HL-60 (cell line): ENCODE results near the gene RAB15.
"Not testable (repeated sequence)": the region's sequence is repeated elsewhere in the genome, so short reads cannot be mapped to it uniquely, and the experiment has no call there.

ENCODE experiments used
- DNase-seq, 2 experiments: peaks; one replicate each; pipeline ENCODE4 v3.0.0-alpha.2; 2010 to 2020; ENCODE audit warnings: low read depth in 1 of 2, low spot score in 1 of 2
- H3K27ac ChIP-seq: fragments of 250-450 bp; sonication (Bioruptor Pico); replicated peaks from 2 replicates; pipeline ENCODE4 v1.5.1; 2020; ENCODE audit warnings: mild to moderate bottlenecking, moderate library complexity
- H3K27me3 ChIP-seq: fragments of 250-450 bp; sonication (Bioruptor Pico); 2 replicates; pipeline ENCODE4 v1.5.1; 2021; ENCODE audit warnings: mild to moderate bottlenecking, moderate library complexity; ENCODE audit not compliant: insufficient read depth, poor library complexity, severe bottlenecking
- H3K4me3 ChIP-seq: replicated peaks from 2 replicates; pipeline ENCODE4 v1.5.1; 2011; ENCODE audit warnings: mild to moderate bottlenecking, control low read depth, low read length; ENCODE audit not compliant: insufficient read depth
- CTCF ChIP-seq: IDR thresholded peaks from one replicate; pipeline ENCODE4 v1.5.1; 2011; ENCODE audit warnings: low read length, control low read depth, inconsistent platforms; ENCODE audit not compliant: insufficient read depth
- GABPA ChIP-seq: IDR thresholded peaks from 2 replicates; pipeline ENCODE4 v1.6.1; 2012; ENCODE audit warnings: low read depth
- POLR2AphosphoS5 ChIP-seq: IDR thresholded peaks from 2 replicates; pipeline ENCODE4 v1.6.1; 2012; ENCODE audit warnings: low read depth
- REST ChIP-seq: IDR thresholded peaks from 2 replicates; pipeline ENCODE4 v1.6.1; 2012; ENCODE audit warnings: low read depth; ENCODE audit not compliant: insufficient replicate concordance
- SPI1 ChIP-seq: IDR thresholded peaks from 2 replicates; pipeline ENCODE4 v1.6.1; 2012; ENCODE audit warnings: low read depth, mild to moderate bottlenecking, borderline replicate concordance

The RAB15 gene

GRCh38 chr14:64914237-64915028 lies 57.7 kb downstream of the RAB15 start, which contains the start of gene CHURC1:
Gene CHURC1, plus strand, starts transcription at chr14:64914455. Its CDS starts 41 bp downstream, at chr14:64914496.
- peak; percentile 87 to 94 for DNase-seq
- Histone ChIP-seq H3K27me3 (no peaks in the 10 kb centered on the region), H3K27ac (peak within 1 kb of the TSS; percentile 92), H3K4me3 (peak within 1 kb of the TSS; percentile 72)
- TF ChIP-seq POLR2AphosphoS5 (peak; percentile 78), CTCF (no peak)

- not testable (repeated sequence) for H3K27me3 ChIP-seq, DNase-seq, H3K27ac ChIP-seq, H3K4me3 ChIP-seq
These were observed 58.7 kb downstream of the RAB15 start for GRCh38 chr14:64913477-64913876.

GRCh38 chr14:64912261-64912660 lies 59.9 kb downstream of the RAB15 start:
- H3K27me3 ChIP-seq, result no peaks in the 10 kb centered on the region
- DNase-seq, result no peak
- TF ChIP-seq POLR2AphosphoS5, result no peak
- TF ChIP-seq REST, result no peak
- no peak for TF ChIP-seq GABPA
- no peak for TF ChIP-seq SPI1
- no peak for TF ChIP-seq CTCF
- no peak overlapping the region for H3K27ac ChIP-seq
- no peak overlapping the region for H3K4me3 ChIP-seq

- no peaks in the 10 kb centered on the region for H3K27me3 ChIP-seq
- H3K27ac ChIP-seq, result no peak overlapping the region
- DNase-seq, result no peak
- TF ChIP-seq REST (no peak), GABPA (no peak), CTCF (peak; percentile 13)
- no peak overlapping the region for H3K4me3 ChIP-seq
These were observed 61.2 kb downstream of the RAB15 start for GRCh38 chr14:64910847-64911495.
